ENCODE data around the gene PCK2. TPM values are rescaled to one million over a fixed set of nuclear protein-coding genes. Genes with fewer than 3 reads are reported as not detected.
A peak's percentile ranks its signal among the peaks of the same experiment; 100 is the strongest.

PCK2 gene
- total and polyA plus RNA-seq, 2 of the 13 experiments (the other 11 are each of a cell fraction or from before 2014, with no cell fraction given): 129 to 272 TPM

- TF ChIP-seq NFAT5 (CRISPR knock-in tag; IDR thresholded peaks at IDR 0.05) (no peak), ZKSCAN5 (CRISPR knock-in tag; IDR thresholded peaks at IDR 0.05) (no peak), ZNF572 (CRISPR knock-in tag; IDR thresholded peaks at IDR 0.05) (peak; percentile 83; the same call in 1 of the 2 replicates), NR3C1 (CRISPR knock-in tag; IDR thresholded peaks at IDR 0.05) (no peak), FLYWCH1 (CRISPR knock-in tag; IDR thresholded peaks at IDR 0.05) (no peak), FIP1L1 (IDR thresholded peaks at IDR 0.05; ENCODE audit: borderline replicate concordance, insufficient read depth, low read depth, low read length) (no peak), E2F1 (CRISPR knock-in tag; IDR thresholded peaks at IDR 0.05) (no peak), NFIC (IDR thresholded peaks at IDR 0.05; ENCODE audit: low read length) (no peak), MTERF4 (CRISPR knock-in tag; IDR thresholded peaks at IDR 0.05) (no peak), ZNF549 (CRISPR knock-in tag; IDR thresholded peaks at IDR 0.05) (no peak), ZNF296 (CRISPR knock-in tag; conservative IDR thresholded peaks at IDR 0.05) (peak; percentile 68; the same call in 1 of the 2 replicates), SALL2 (CRISPR knock-in tag; IDR thresholded peaks at IDR 0.05) (no peak; the same call in 1 of the 2 replicates), ESRRA (CRISPR knock-in tag; IDR thresholded peaks at IDR 0.05; ENCODE audit: low read depth) (no peak), CCAR2 (optimal IDR thresholded peaks at IDR 0.05; ENCODE audit: low read depth, low read length) (no peak)
- TF ChIP-seq, protein P1, sequence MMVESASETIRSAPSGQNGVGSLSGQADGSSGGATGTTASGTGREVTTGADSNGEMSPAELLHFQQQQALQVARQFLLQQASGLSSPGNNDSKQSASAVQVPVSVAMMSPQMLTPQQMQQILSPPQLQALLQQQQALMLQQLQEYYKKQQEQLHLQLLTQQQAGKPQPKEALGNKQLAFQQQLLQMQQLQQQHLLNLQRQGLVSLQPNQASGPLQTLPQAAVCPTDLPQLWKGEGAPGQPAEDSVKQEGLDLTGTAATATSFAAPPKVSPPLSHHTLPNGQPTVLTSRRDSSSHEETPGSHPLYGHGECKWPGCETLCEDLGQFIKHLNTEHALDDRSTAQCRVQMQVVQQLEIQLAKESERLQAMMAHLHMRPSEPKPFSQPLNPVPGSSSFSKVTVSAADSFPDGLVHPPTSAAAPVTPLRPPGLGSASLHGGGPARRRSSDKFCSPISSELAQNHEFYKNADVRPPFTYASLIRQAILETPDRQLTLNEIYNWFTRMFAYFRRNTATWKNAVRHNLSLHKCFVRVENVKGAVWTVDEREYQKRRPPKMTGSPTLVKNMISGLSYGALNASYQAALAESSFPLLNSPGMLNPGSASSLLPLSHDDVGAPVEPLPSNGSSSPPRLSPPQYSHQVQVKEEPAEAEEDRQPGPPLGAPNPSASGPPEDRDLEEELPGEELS (CRISPR knock-in tag; IDR thresholded peaks at IDR 0.05): no peak
- TF ChIP-seq, protein P2, sequence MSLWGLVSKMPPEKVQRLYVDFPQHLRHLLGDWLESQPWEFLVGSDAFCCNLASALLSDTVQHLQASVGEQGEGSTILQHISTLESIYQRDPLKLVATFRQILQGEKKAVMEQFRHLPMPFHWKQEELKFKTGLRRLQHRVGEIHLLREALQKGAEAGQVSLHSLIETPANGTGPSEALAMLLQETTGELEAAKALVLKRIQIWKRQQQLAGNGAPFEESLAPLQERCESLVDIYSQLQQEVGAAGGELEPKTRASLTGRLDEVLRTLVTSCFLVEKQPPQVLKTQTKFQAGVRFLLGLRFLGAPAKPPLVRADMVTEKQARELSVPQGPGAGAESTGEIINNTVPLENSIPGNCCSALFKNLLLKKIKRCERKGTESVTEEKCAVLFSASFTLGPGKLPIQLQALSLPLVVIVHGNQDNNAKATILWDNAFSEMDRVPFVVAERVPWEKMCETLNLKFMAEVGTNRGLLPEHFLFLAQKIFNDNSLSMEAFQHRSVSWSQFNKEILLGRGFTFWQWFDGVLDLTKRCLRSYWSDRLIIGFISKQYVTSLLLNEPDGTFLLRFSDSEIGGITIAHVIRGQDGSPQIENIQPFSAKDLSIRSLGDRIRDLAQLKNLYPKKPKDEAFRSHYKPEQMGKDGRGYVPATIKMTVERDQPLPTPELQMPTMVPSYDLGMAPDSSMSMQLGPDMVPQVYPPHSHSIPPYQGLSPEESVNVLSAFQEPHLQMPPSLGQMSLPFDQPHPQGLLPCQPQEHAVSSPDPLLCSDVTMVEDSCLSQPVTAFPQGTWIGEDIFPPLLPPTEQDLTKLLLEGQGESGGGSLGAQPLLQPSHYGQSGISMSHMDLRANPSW (CRISPR knock-in tag; IDR thresholded peaks at IDR 0.05; ENCODE audit: borderline replicate concordance): no peak; the same call in 1 of the 2 replicates
These were observed 26.7 kb upstream of the PCK2 start (continued) for GRCh38 chr14:24067133-24068082.
